ENCODE measurements around the gene HDLBP. TPM values are rescaled to one million over a fixed set of nuclear protein-coding genes. Genes with fewer than 3 reads are reported as not detected.

The HDLBP gene
- total and polyA plus RNA-seq, 10 of the 15 experiments (the other 5 are each of a cell fraction or from before 2014, with no cell fraction given), result 19.5 to 383 (median 249) TPM

DNA sequence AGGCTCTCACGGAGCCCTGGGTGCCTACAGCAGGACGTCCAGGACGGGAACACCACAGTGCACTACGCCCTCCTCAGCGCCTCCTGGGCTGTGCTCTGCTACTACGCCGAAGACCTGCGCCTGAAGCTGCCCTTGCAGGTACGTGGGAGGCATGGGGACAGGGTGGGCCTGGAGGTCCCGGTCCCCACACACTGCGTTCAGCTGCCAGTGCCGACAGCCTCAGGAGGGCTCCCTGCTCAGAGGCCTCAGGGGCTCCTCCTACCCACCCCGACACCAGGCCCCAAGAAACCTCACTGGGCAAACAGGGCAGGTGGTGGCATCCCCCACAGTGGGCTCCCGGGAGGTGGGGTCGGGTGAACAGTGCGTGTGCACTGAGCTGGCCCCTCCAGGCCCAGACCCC lies 116.2 kb downstream of the HDLBP start (continued):
- no peak for TF ChIP-seq SREBF2 (IDR thresholded peaks at IDR 0.05; ENCODE audit: low read length)

DNA sequence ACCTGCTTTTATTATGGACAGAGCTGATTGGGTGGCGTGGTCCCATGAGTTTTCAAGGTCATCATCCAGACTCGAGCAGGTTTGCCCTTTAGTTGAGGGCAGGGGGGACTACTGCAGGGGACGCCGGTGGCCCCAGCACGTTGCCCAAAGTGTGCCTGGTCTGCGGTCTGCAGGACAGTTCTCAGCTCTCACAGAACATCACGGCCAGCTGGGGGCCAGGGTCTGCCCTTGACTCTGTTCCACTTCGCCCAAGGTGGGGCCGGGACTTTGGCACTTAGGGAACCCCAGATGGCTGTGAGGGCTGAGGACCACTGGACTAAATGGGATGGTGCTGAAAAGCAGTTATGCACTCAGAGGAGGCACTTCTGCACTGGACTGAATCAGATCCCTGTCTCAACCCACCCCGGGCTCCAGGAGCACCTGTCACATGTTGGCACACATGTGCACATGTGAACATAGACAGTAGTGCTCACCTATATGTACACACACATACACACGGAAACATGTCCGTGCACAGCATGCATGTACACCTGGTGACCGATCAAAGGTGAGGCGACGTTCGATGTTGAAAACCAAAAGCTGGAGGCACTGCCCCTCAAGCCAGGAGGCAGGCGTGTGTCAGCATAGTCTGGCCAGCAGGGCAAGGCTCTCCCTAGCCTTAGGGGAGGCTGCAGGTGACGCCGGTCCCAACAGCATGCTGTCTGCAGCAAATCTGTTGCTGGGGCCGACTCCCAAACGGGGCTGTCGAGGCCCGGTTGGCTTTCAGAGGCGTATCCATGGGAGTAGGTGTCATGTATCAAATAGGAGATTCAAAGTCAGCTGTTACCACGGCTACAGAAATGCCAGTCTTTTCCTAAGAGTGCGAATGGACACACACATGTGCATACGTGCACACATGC lies 116.8 kb downstream of the HDLBP start:
- ChIA-PET SMC1A (ENCODE audit: uncharacterized antibody, unreplicated experiment) (no interaction called here), RAD21 (ENCODE audit: unreplicated experiment) (no interaction called here), CTCF (no interaction called here), POLR2A (no interaction called here)
- WGBS (ENCODE audit: insufficient coverage, insufficient replicate concordance, low lambda C conversion rate, missing lambda C conversion rate), result 54% methylated on average over 27 of the region's 27 CpGs
- no peak overlapping the region for H2AFZ ChIP-seq (ENCODE audit: control insufficient read depth, low read depth, low read length)
- no peak for DNase-seq (ENCODE audit: low read depth, low spot score)
- H4K20me1 ChIP-seq (ENCODE audit: control insufficient read depth, insufficient read depth), result no peaks in the 10 kb centered on the region
- FAIRE-seq, result no peak
- no peak overlapping the region for H3K9ac ChIP-seq (ENCODE audit: control insufficient read depth, insufficient read depth, low read length)
- H3K79me2 ChIP-seq (ENCODE audit: control insufficient read depth, insufficient read depth, low read length), result no peaks in the 10 kb centered on the region
- BruUV-seq (replicated peaks), result no TSS peak
- no peak overlapping the region for H3K4me3 ChIP-seq
- in situ Hi-C loops (cut with MboI) (no loop called here), intact Hi-C loops (cut with micrococcal nuclease; ENCODE audit: unreplicated experiment) (no loop called here)
- H3K27me3 ChIP-seq (replicated peaks in 1 of 2; ENCODE audit: control insufficient read depth in 2 of 2, insufficient read depth in 2 of 2, low read length in 1 of 2), result no peaks in the 10 kb centered on the region
- no peak for ATAC-seq
- no peaks in the 10 kb centered on the region for H3K4me1 ChIP-seq (ENCODE audit: control insufficient read depth, insufficient read depth, low read length)
- H3K36me3 ChIP-seq (ENCODE audit: control insufficient read depth in 2 of 2, insufficient read depth in 2 of 2, low read length in 1 of 2), result no peaks in the 10 kb centered on the region
- H3K27ac ChIP-seq (ENCODE audit: control insufficient read depth, insufficient read depth), result no peak overlapping the region
- H3K9me3 ChIP-seq (replicated peaks; ENCODE audit: control insufficient read depth, insufficient read depth, low read length), result no peaks in the 10 kb centered on the region
- no peak overlapping the region for H3K4me2 ChIP-seq (ENCODE audit: control insufficient read depth, insufficient read depth)
- TF ChIP-seq SUPT20H (IDR thresholded peaks at IDR 0.05; ENCODE audit: borderline replicate concordance, control insufficient read depth, low read depth, low read length) (no peak), FOXK2 (IDR thresholded peaks at IDR 0.05) (no peak), KAT2A (conservative IDR thresholded peaks at IDR 0.05; ENCODE audit: control insufficient read depth, low read depth, low read length) (no peak), ZBED1 (IDR thresholded peaks at IDR 0.05; ENCODE audit: borderline replicate concordance) (no peak), SPI1 (IDR thresholded peaks at IDR 0.05; ENCODE audit: borderline replicate concordance, insufficient read depth, low read depth, low read length) (no peak), ZNF217 (IDR thresholded peaks at IDR 0.05) (no peak), ZNF207 (IDR thresholded peaks at IDR 0.05; ENCODE audit: borderline replicate concordance) (no peak), RCOR1 (conservative IDR thresholded peaks at IDR 0.05; ENCODE audit: low read depth, low read length) (no peak), SRF (IDR thresholded peaks at IDR 0.05; ENCODE audit: low read depth in 2 of 2, low read length in 2 of 2) (no peak)
- TF ChIP-seq, protein P1, sequence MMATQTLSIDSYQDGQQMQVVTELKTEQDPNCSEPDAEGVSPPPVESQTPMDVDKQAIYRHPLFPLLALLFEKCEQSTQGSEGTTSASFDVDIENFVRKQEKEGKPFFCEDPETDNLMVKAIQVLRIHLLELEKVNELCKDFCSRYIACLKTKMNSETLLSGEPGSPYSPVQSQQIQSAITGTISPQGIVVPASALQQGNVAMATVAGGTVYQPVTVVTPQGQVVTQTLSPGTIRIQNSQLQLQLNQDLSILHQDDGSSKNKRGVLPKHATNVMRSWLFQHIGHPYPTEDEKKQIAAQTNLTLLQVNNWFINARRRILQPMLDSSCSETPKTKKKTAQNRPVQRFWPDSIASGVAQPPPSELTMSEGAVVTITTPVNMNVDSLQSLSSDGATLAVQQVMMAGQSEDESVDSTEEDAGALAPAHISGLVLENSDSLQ (IDR thresholded peaks at IDR 0.05), result no peak
- TF ChIP-seq, protein P2, sequence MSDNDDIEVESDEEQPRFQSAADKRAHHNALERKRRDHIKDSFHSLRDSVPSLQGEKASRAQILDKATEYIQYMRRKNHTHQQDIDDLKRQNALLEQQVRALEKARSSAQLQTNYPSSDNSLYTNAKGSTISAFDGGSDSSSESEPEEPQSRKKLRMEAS (IDR thresholded peaks at IDR 0.05; ENCODE audit: low read depth, low read length), result no peak

Data from GM12878 (cell line).